Stimulated activated CD8-positive, alpha-beta memory T cell treated with anti-CD3 and anti-CD28 coated beads, Interleukin-15, amount 100 ng/mL, for 1 hour (primary cell): ENCODE measurements around the gene DNAH11.

Experiments
- DNase-seq: peaks from one replicate; pipeline ENCODE4 v3.0.0-alpha.2; 2020; ENCODE audit warnings: low read depth

Gene DNAH11

GRCh38 chr7:21548491-21548890, 5.7 kb downstream of the DNAH11 start:
- no peak for DNase-seq

DNA sequence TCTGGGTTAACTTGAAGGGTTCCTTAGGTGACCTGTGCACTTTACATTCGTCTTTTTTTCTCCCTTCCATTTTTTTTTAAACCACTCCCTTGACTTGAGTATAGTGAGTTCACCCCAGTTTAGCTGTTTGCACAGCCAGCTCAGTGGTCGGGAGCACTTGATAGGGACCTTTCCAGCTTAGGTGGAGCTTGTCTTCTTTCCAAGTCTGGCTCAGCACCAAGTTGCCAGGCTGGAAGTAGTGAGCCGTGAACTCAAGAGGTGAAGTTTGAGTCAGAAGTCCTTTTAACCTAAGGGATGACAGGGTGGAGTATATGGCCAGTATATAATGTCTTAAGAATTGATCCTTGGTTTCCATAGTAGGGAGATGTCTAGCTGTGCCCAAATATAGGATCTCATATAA, 7.2 kb downstream of the DNAH11 start:
- DNase-seq: no peak

DNA sequence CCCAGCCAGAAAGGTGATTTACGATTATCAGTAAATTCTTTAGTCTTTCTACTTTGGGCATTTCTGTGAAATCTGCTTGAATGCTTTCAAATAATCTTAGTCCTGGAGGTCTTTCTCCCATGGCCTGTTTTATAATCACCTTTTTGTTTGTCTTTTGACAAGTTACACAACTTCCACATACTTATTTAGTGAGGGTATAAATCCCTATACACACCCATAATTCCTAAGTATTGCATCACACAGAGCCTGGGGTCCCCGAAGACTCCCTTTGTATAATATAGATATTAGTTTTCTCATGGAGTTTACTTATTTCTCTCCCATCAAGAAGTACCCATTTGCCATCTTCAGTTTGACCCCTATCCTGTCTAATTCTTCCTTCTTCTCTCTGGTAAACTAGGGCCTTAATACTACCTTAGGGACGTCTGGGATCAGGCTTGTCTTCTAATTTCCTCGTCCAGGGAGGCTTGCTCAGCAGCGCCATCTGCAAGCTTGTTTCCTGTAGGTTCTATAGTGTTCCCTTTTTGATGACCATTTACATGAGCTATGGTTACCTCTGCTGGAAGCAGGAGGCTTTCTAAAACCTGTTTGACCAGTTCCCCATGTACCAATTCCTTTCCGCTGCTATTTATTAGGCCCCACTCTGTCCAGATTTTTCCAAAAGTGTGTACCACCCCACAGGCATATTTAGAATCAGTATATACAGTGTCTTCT, 8.1 kb downstream of the DNAH11 start:
- DNase-seq: no peak

- no peak for DNase-seq
Measured at GRCh38 chr7:21562385-21562784, 19.5 kb downstream of the DNAH11 start.

DNA sequence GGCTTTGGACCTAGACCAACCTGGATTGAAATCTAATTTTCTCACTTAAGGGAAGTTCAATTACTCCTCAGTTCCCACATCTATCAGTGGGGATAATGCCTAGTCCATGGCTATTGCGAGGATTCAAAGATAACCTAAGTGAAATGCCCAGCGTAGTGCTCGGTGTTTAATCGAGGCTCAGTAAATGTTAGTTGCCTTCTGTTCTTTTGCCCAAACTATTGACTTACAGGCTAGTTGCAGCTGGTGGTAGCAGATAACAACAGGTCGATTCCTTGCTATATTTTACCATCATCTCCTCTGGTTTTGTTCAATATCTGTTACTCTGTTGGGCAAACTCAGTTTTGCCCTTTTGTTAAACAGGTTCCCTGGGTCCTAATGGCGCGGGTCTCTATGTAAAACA, 22.8 kb downstream of the DNAH11 start:
- DNase-seq: no peak

GRCh38 chr7:21566094-21566493, 23.3 kb downstream of the DNAH11 start:
- DNase-seq: no peak

DNA sequence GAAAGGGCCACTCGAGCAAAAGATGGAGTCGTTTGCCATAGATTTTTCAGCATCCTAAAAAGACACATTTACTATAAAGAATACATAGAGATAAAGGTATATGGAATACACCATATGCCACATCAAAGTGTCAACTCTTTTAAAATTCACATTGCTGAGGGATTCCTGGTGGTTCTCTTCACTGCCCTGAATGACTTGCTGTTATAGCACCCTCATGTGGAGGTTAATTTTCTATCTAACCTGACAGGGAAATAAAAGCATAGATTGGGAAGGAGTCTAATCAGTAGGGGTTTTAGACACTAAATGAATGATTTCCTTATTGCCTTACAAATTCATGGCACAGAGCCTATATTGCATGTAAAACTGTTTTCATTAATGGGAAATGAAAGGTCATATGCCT, 25.9 kb downstream of the DNAH11 start:
- no peak for DNase-seq

DNA sequence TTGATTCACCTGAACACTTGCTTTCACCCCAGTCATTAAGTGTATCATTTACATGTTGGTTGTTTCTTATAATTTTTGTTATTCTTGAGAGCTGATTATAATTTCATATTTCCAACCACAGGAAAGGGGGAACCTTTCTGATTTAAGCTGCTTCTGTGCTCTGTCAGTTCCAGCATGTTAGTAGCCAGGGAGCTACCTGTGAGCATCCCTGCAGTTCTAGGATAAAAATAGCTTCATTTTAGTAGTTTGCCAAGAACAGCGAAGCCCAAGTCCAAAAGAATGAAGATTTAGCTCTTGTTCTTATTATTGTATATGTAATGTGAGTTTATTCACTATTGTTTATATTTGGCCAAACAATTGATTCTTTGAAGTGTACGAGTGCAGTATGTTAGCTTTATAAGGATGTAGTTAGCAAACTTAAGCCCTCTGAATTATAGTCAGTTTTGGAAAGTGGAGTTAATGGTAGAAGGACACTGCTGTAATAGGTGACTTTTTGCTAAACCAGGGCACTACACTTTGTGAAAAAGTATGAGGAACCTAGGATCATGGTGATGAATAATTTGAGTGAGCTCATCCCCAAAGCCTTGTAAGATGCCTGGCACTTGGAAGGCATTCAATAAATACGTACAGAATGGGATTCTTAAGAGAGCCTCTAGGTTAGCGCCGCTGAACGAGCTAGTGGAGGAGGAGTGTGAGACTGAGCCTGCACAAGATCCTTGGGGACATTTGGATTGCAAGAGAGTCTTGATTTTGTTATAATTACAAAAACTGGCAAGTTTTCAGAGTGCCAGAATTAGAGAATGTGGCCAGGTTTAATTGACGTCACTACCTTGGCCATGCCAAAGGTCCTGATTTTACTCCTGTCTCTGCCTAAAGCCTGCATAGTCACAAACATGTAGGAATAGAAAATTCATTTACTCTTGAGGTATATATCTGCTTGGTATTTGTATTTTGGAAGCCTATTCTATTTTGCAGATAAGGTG, 29.8 kb downstream of the DNAH11 start:
- DNase-seq: no peak

GRCh38 chr7:21579341-21580072, 36.7 kb downstream of the DNAH11 start:
- DNase-seq: no peak

GRCh38 chr7:21580073-21580521, 37.3 kb downstream of the DNAH11 start:
- DNase-seq: no peak

DNA sequence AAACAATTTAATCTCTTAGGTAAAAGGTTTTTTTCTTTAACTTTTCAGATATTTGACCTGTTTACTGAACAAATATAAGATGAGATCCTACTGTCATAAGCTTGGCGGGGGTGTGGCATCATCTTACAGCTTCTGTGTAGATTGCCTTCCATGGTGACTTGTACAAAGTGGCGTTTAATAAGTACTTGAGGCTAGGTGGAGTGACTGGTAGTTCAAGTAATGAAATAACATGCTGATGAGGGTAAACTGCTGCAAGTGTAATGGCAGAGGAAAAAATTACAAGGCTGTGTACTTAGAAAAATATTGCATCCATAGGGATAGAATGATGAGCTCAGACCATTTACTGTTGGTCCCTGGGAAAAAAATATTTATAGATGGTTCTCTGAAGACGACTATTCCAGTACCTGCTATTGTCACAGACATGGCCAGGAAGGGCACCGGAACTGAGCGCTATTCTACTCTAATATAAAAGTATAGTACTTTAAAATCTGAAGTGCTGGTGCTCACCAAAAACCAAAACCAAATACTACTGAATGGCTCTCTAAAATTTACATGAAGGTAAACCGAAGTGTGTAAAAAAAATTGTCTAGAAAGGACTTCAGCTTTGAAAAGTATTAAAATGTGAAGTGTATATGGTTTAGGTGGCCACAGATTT, 42.4 kb downstream of the DNAH11 start:
- no peak for DNase-seq

GRCh38 chr7:21587139-21587784, 44.4 kb downstream of the DNAH11 start:
- no peak for DNase-seq

GRCh38 chr7:21596801-21597200, 54.0 kb downstream of the DNAH11 start:
- DNase-seq: no peak

DNA sequence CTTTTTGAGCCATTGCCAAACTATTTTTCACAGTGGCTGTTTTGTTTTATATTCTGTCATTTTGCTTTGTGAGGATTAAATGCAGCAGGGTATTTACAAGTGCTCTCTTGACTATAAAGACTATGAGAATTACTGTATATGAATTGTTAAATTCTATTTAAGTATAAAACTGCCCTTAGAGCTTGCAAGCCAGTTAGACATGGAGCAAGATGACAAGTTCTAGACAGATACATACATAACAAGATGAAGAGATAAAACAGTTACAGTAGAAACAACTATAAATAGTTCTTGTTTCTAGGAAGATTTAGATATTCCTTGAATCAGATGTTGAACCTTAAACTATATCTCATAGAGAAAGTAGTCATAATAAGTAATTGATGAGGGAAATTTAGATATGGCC, 60.6 kb downstream of the DNAH11 start:
- no peak for DNase-seq

- no peak for DNase-seq
Measured at GRCh38 chr7:21603972-21604749, 61.3 kb downstream of the DNAH11 start.

DNA sequence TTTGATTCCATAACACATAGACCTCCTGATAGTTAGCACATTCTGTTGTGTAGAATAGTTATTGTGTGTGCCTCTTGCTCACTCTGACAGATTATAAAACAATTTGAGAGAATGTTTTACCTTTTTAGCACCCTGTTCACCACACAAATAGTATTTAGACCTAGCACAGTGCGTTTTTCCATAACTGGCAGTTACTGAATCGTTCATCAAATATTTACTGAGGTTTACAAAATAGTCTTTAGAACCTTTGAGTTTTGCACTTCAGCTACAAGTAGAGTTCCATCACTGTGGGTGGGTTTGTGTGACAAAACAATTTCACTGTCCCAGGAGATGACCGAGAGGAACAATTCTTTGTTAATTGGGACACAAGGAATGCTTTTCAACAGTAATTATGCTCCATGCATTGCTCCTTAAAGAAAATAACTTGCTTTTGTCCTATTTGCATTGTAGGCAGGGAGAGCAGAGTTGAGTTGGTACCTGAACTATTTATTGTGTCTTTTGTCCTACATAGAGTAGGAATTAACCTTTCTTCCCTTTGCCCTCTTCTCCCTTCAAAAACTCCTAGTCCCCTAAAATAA, 62.3 kb downstream of the DNAH11 start:
- no peak for DNase-seq

DNA sequence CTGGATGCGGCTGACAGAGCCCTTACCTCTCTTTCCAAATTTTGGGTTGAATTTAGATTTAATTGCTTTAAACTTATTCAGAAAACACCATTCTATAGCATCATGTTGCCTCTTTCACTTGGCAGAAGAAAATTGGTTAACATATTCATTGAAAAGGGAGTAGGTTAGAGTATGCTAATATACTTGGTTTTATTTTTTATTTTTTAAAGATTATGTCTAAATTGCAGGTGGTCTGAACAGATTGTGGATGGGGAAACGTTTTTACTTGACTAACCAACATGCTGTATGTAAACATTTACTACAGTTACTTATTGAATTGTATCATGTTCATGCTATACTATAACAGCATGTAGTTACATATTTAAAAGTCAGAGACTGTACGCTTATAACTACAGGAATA, 65.6 kb downstream of the DNAH11 start:
- no peak for DNase-seq

DNA sequence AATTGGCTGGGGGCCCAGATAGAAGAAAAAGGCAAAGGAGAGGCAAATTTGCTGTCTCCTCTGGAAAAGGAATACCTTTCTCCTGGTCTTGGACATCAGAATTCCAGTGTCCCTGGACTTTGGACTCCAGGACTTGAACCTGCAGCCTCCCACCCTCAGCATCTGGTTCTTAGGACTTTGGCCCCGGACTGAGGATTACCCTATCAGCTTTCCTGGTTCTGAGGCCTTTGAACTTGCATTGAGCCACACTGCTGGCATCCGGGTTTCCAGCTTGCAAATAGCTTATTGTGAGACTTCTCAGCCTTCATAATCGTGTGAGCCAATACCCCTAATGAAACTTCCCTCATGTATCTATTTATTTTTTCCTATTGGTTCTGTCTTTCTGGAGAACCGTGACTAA, 68.3 kb downstream of the DNAH11 start:
- DNase-seq: no peak

DNA sequence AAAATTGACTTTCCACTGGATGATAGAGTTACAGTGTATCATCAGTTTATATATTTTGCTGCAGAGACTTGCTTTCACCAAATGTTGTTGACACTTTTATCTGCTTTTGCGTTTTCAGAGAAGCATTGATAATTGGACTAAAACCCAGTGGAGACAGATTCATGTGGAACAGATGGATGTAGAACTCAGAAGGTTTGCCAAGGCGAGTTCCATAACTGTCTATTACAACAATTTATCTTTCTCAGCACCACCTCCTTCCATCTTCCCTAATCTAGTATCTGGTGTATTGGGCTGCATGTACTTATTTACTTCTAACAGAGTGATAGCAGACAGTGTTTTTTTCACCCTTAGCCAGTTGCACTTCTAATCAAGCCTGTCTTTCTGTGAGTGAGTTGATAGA, 73.3 kb downstream of the DNAH11 start:
- no peak for DNase-seq

DNA sequence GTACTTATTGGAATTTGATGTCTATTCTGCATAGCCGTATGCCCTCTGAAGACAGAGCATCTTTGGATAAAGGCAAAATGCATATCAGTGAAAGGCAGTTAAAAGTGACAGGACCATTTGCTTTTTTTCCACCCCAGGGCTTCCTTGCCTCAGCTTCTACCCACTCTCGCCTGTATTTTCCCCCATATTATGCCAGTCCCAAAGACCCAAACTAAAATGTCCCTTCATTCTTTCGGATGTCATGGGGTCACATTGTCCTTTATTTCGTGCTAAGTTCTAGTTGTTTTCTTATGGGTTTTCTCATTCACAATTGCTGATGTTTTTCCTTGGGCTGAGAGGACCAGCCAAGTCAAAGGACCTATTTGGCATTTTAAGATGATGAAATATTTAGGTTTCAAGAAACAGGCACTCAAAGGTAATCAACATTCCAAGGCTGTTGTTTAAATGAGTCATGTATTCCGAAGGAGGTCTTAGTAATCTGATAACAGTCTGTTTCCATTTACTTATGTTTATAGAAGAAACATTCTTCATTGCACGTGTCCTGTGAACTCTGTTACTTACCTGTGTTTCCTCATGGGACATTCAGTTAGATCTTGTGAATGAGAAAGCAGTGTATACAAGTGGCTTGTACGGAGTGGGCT, 74.1 kb downstream of the DNAH11 start:
- DNase-seq: no peak
